Psoas muscle (tissue), 8 donors: ENCODE results near the gene LITAFD. TPM values are rescaled to one million over a fixed set of nuclear protein-coding genes. Genes with fewer than 3 reads are reported as not detected.

Experiments
- ATAC-seq, 4 donors: fragments of 200-7000 bp; cut with Tn5 transposase; one replicate each; pipeline ENCODE4 v1.9.1; 2020; ENCODE audit warnings: moderate library complexity in 3 of 4, mild to moderate bottlenecking in 2 of 4
- DNase-seq, 2 donors: peaks; one replicate each; pipeline ENCODE4 v3.0.0-alpha.2; 2020
- H3K27ac ChIP-seq: fragments of 200-600 bp; one replicate; pipeline ENCODE4 v1.8.0; 2022
- H3K27me3 ChIP-seq, 3 donors: fragments of 200-600 bp in 1 of 3; one replicate each; pipeline versions ENCODE4 v1.6.1 to v1.8.0; 2013 to 2022; ENCODE audit warnings: low read length in 2 of 3, mild to moderate bottlenecking in 2 of 3, moderate library complexity in 1 of 3; ENCODE audit not compliant: insufficient read depth in 3 of 3
- H3K36me3 ChIP-seq, 2 donors: fragments of 200-600 bp in 1 of 2; one replicate each; pipeline versions ENCODE4 v1.6.1 to v1.8.0; 2013 to 2022; ENCODE audit warnings: low read depth in 1 of 2, mild to moderate bottlenecking in 1 of 2, moderate library complexity in 1 of 2; ENCODE audit not compliant: insufficient read depth in 1 of 2
- H3K4me1 ChIP-seq: fragments of 200-600 bp; one replicate; pipeline ENCODE4 v1.8.0; 2022
- H3K4me3 ChIP-seq: fragments of 200-600 bp; one replicate; pipeline ENCODE4 v1.8.0; 2022; ENCODE audit warnings: mild to moderate bottlenecking
- H3K9me3 ChIP-seq: fragments of 200-600 bp; one replicate; pipeline ENCODE4 v1.8.0; 2022
- WGBS, 3 donors: extraction: QIAGEN DNeasy Blood & Tissue Kit; methylation state at CpG; one replicate each; pipeline versions ENCODE4 v1.1.6 to v1.1.7; 2013; 5-methylcytosine and 5-hydroxymethylcytosine counted together
- intact Hi-C, 2 donors: fragments of 100-400 bp; cut with DNase I; formaldehyde crosslinking; loops; one replicate each; pipeline versions ENCODE4 v1.11.0 to v1.14.2; 2022
- polyA plus RNA-seq, 3 donors: library from polyadenylated mRNA; stranded (reverse); fragments of 200-250 nt; gene quantifications; one replicate each; pipeline ENCODE4 v1.2.3, GENCODE V29; 2013
- total RNA-seq, 4 donors: library from RNA; stranded (reverse); fragmentation: NEBNext Ultra II Directional in 2 of 4; extraction: Animal tissue kit (Norgen Biotek cat#: 25700) in 2 of 4; gene quantifications; one replicate each; pipeline versions ENCODE4 v1.2.1 to v1.2.4, GENCODE V29; 2021 to 2023
- TF ChIP-seq, protein P1 (sequence below): fragments of 200-600 bp; IDR thresholded peaks from one replicate; pipeline ENCODE4 v1.8.0; 2022; ENCODE audit warnings: antibody characterized with exemption
- donor health status: healthy with polysubstance abuse.
- donor health status: DM: no; HTN: no; CAD: no; lungs with moderate emphysema.
- donor health status: Bipolar disorder and iron deficiency.
- donor health status: healthy.
- donor health status: DM: yes; HTN: yes; CAD: no.
- donor health status: DM: no; HTN: no; CAD: no.
- donor health status: DM: no; HTN: no; CAD: no.
- donor health status: DM: yes; HTN: yes; CAD: no.

LITAFD gene
- total and polyA plus RNA-seq, 7 donors, result not detected

DNA sequence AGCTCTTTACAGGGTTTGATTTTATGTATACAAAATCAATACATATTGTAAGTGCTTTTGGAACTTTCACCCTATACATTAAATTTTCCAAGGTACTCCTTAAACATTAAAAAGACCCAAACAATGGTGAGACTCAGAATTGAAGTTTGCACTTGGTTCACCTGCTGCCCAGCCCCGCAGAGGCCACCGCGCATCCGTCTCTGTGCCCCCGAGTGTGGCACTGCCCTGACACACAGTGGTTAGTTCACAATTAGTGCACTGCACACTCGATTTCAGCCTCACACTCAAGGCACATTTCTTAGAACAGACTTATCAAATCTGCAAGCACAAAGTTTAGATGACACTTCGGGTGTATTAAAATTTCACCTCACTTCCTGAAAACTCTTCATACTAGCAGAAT, 43.3 kb downstream of the LITAFD start:
- Histone ChIP-seq H3K27ac (no peak overlapping the region), H3K36me3 (peaks cover 3 to 75% of the 10 kb centered on the region in 2 donors), H3K4me3 (no peak overlapping the region), H3K4me1 (peaks cover 22% of the 10 kb centered on the region), H3K27me3 (no peaks in the 10 kb centered on the region), H3K9me3 (no peaks in the 10 kb centered on the region)
- DNase-seq (no peak), ATAC-seq (no peak)
- intact Hi-C loops, result loop anchor here in 1 of 2 donors (10.0 kb wide), 1 partner anchor 79 kb away; no protein-coding TSS in a partner anchor
- TF ChIP-seq, protein P1, sequence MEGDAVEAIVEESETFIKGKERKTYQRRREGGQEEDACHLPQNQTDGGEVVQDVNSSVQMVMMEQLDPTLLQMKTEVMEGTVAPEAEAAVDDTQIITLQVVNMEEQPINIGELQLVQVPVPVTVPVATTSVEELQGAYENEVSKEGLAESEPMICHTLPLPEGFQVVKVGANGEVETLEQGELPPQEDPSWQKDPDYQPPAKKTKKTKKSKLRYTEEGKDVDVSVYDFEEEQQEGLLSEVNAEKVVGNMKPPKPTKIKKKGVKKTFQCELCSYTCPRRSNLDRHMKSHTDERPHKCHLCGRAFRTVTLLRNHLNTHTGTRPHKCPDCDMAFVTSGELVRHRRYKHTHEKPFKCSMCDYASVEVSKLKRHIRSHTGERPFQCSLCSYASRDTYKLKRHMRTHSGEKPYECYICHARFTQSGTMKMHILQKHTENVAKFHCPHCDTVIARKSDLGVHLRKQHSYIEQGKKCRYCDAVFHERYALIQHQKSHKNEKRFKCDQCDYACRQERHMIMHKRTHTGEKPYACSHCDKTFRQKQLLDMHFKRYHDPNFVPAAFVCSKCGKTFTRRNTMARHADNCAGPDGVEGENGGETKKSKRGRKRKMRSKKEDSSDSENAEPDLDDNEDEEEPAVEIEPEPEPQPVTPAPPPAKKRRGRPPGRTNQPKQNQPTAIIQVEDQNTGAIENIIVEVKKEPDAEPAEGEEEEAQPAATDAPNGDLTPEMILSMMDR, result no peak
- WGBS, 3 donors, result 93 to 95% (median 94%) methylated on average over 7 of the region's 7 CpGs

GRCh38 chr16:8926827-8927226, 44.7 kb downstream of the LITAFD start:
- DNase-seq (no peak), ATAC-seq (no peak)
- Histone ChIP-seq H3K4me3 (no peak overlapping the region), H3K36me3 (peaks cover 3 to 61% of the 10 kb centered on the region in 2 donors), H3K9me3 (no peaks in the 10 kb centered on the region), H3K27me3 (no peaks in the 10 kb centered on the region), H3K4me1 (peaks cover 32% of the 10 kb centered on the region), H3K27ac (no peak overlapping the region)
- intact Hi-C loops, result loop anchor here in 1 of 2 donors (10.0 kb wide), 1 partner anchor 78 kb away; no protein-coding TSS in a partner anchor
- WGBS, 3 donors, result 94 to 98% (median 96%) methylated on average over 11 of the region's 11 CpGs
- TF ChIP-seq, protein P1, result no peak

DNA sequence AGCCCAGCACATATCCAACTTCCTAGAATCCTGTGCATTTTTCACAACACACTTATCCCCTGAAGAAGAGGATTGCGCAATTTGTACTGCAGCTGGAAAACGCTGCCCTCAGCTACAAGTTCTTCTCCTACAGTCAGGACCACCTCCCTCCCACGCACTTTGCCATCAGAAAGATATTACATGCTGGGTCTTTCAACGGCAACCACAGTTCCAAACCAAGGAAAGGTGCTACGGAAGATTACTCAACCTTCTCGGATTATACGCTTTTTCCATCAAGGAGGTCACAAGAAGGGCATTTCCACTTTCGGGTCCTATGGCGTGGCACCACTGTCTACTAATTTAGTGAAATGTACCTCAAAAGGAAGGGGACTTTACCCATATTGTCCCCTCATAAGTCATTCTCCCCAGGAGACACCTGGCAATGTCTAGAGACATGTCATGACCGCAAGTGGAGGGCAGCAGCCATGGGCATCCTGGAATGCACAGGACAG, 46.4 kb downstream of the LITAFD start:
- intact Hi-C loops, result loop anchor here in 1 of 2 donors (10.0 kb wide), 1 partner anchor 76 kb away; no protein-coding TSS in a partner anchor
- WGBS, 3 donors, result 81 to 83% (median 82%) methylated on average over 10 of the region's 10 CpGs
- Histone ChIP-seq H3K36me3 (peaks cover 3 to 47% of the 10 kb centered on the region in 2 donors), H3K4me3 (no peak overlapping the region), H3K27me3 (no peaks in the 10 kb centered on the region), H3K4me1 (peaks cover 32% of the 10 kb centered on the region), H3K9me3 (no peaks in the 10 kb centered on the region), H3K27ac (no peak overlapping the region)
- DNase-seq (no peak), ATAC-seq (peak in 2 of 4 donors; percentile 18 to 27)
- TF ChIP-seq, protein P1, result no peak

DNA sequence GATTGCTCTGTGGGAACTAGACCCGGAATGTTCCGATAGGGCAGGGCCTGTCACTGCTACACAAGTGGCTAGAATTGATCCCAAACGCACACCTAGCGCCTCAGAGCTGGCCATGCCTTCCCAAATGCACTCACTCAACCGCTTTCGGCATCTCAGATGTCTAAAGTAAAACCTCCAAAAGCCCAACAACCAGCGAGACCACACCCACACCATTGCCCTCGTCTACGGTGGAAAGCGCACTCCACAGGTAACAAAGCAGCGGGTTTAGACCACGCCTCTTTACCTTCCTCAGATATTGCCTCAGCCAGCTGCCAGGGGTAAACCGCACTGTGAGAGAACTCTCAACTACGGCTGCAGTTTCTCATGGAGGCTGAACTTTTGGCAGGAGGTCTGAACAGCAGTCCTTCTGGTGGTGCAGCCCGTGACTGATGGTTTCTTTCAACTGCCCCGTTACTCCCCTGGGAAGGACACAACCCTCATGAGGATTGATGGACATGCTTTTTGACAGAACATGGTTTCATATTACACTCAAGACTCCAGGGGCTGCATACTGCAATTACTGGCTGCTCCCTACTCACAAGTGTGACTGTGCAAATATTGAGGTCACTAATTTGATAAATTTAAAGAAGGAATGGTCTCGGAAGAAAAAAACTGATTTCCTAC, 47.1 kb downstream of the LITAFD start:
- Histone ChIP-seq H3K4me3 (no peak overlapping the region), H3K4me1 (peaks cover 29% of the 10 kb centered on the region), H3K9me3 (no peaks in the 10 kb centered on the region), H3K27me3 (no peaks in the 10 kb centered on the region), H3K27ac (no peak overlapping the region), H3K36me3 (peaks cover 3 to 47% of the 10 kb centered on the region in 2 donors)
- TF ChIP-seq, protein P1, result no peak
- WGBS, 3 donors, result 82 to 85% (median 84%) methylated on average over 17 of the region's 17 CpGs
- ATAC-seq (peak in 2 of 4 donors; percentile 16 to 35), DNase-seq (no peak)
- intact Hi-C loops, result loop anchor here in 1 of 2 donors (10.0 kb wide), 1 partner anchor 76 kb away; no protein-coding TSS in a partner anchor
